ENCODE results near the gene FMN1.
A peak's percentile ranks its signal among the peaks of the same experiment; 100 is the strongest.

Gene FMN1

DNA sequence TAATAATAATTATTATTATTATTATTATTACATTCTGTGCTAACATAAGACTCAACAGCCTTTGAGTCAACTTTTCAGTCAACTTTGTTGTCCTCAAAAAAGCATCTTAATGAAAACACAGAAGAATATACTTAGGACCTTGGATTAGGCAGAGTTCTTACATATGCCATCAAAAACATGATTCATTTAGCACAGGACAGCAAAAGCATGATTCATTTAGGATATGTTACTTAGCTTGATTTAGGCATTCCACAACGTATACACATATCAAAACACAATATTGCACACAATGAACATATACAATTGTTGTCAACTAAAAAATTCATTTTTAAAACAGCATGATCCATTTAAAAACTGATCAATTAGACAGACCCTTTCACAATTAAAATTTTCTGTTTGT, 213.0 kb downstream of the FMN1 start:
- Histone ChIP-seq H3K27me3 (ENCODE audit: low read depth, low read length) (no peaks in the 10 kb centered on the region), H3K4me3 (ENCODE audit: low read depth in 1 of 2, low read length in 2 of 2) (no peak overlapping the region), H3K9me3 (ENCODE audit: control insufficient read depth in 1 of 2, low read length in 2 of 2) (no peaks in the 10 kb centered on the region), H3K27ac (ENCODE audit: low read length) (no peak overlapping the region), H3K4me1 (ENCODE audit: control insufficient read depth in 1 of 2, insufficient read depth in 2 of 2, low read length in 2 of 2) (peaks cover 0 to 17% of the 10 kb centered on the region in 2 donors), H3K36me3 (ENCODE audit: control insufficient read depth in 1 of 2, insufficient read depth in 2 of 2, low read length in 2 of 2) (no peaks in the 10 kb centered on the region)

DNA sequence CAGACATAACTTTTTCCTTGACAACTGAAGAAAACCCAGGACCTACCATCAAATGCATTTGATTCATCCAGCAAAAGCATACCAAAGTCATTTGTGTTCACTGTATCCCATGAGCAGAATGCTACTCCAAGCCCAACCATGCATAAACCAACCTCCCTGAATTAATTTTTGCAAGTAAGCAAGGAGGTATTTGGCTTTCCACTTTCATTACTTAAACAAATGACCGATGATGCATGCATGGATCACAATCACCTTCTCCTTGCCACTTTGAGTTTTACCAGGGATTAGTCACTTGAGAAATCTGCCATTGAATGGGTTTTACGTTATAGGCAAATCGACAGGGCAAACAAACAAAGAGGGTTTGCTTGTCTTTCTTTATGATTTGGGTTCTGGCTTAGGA, 214.8 kb downstream of the FMN1 start:
- H3K4me3 ChIP-seq (ENCODE audit: low read depth in 1 of 2, low read length in 2 of 2): no peak overlapping the region

DNA sequence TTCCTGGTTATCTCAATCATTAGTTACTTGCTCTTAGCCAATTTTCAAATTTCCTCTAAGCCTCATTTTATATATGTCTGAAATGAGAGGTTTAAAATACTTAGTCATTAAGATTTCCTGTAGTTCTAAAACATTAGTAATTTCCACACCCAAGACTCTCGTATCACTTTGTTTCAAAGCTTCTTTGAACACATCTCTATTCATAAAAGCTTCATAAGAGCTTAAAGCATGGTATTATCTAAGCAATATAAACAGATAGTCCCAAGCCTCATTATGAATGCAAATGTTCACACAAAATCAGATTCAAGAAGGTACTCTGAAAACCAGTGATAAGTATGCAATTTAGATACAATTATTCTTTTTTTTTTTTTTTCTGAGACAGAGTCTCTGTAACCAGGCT, 217.0 kb downstream of the FMN1 start:
- Histone ChIP-seq H3K9me3 (ENCODE audit: control insufficient read depth in 1 of 2, low read length in 2 of 2) (no peaks in the 10 kb centered on the region), H3K27me3 (ENCODE audit: low read depth, low read length) (no peaks in the 10 kb centered on the region), H3K4me3 (ENCODE audit: low read depth in 1 of 2, low read length in 2 of 2) (no peak overlapping the region), H3K4me1 (ENCODE audit: control insufficient read depth in 1 of 2, insufficient read depth in 2 of 2, low read length in 2 of 2) (peaks cover 0 to 30% of the 10 kb centered on the region in 2 donors), H3K27ac (ENCODE audit: low read length) (no peak overlapping the region), H3K36me3 (ENCODE audit: control insufficient read depth in 1 of 2, insufficient read depth in 2 of 2, low read length in 2 of 2) (no peaks in the 10 kb centered on the region)

More for the DNA sequence above, 214.8 kb downstream of the FMN1 start:
- H3K27ac ChIP-seq (ENCODE audit: low read length): peak overlapping the region; percentile 24
- no peaks in the 10 kb centered on the region for H3K36me3 ChIP-seq (ENCODE audit: control insufficient read depth in 1 of 2, insufficient read depth in 2 of 2, low read length in 2 of 2)
- H3K27me3 ChIP-seq (ENCODE audit: low read depth, low read length): no peaks in the 10 kb centered on the region
- H3K9me3 ChIP-seq (ENCODE audit: control insufficient read depth in 1 of 2, low read length in 2 of 2): no peaks in the 10 kb centered on the region
- peaks cover 0 to 23% of the 10 kb centered on the region in 2 donors for H3K4me1 ChIP-seq (ENCODE audit: control insufficient read depth in 1 of 2, insufficient read depth in 2 of 2, low read length in 2 of 2)

DNA sequence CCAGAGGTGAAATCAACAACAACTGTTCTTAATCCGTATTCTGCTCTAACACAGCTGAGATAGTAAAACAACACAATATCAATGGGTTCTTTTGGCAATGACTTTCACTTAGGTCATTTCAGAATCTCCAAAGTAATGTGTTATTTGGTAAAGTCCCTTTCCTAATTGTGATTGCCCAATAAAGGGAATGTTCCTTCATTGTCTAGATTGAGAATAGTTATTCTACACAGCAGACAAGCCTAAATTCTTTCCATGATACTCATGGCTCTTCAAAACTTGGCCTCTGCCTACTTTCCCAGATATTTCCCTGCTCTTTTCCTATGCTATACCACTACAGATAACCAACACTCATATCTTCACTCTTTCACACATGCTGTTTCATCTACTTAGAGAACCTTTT, 219.8 kb downstream of the FMN1 start:
- no peaks in the 10 kb centered on the region for H3K9me3 ChIP-seq (ENCODE audit: control insufficient read depth in 1 of 2, low read length in 2 of 2)
- no peaks in the 10 kb centered on the region for H3K36me3 ChIP-seq (ENCODE audit: control insufficient read depth in 1 of 2, insufficient read depth in 2 of 2, low read length in 2 of 2)
- no peaks in the 10 kb centered on the region for H3K27me3 ChIP-seq (ENCODE audit: low read depth, low read length)
- H3K27ac ChIP-seq (ENCODE audit: low read length): peak overlapping the region; percentile 7
- H3K4me3 ChIP-seq (ENCODE audit: low read depth in 1 of 2, low read length in 2 of 2): no peak overlapping the region
- peaks cover 0 to 30% of the 10 kb centered on the region in 2 donors for H3K4me1 ChIP-seq (ENCODE audit: control insufficient read depth in 1 of 2, insufficient read depth in 2 of 2, low read length in 2 of 2)

DNA sequence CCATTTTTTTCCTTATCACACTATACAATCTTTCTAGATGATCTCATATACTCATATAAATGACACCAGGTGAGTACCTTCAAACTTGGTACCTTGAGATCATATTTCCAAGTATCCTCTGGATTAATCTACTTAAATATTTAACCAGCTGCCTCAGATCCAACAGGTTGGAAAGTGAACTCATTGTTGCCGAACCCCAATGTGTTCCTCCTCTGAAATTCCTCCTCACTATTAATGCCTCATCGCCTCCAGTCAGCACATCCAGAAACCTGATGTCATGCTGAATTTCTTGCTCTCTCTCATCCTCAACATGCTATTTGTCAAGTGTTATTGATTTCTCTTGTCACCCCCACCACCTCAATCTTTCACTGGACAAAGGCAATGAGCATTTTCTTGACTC, 221.8 kb downstream of the FMN1 start:
- H3K9me3 ChIP-seq (ENCODE audit: control insufficient read depth in 1 of 2, low read length in 2 of 2): no peaks in the 10 kb centered on the region
- peaks cover 0 to 17% of the 10 kb centered on the region in 2 donors for H3K4me1 ChIP-seq (ENCODE audit: control insufficient read depth in 1 of 2, insufficient read depth in 2 of 2, low read length in 2 of 2)
- H3K27me3 ChIP-seq (ENCODE audit: low read depth, low read length): no peaks in the 10 kb centered on the region
- no peak overlapping the region for H3K27ac ChIP-seq (ENCODE audit: low read length)
- no peak overlapping the region for H3K4me3 ChIP-seq (ENCODE audit: low read depth in 1 of 2, low read length in 2 of 2)
- H3K36me3 ChIP-seq (ENCODE audit: control insufficient read depth in 1 of 2, insufficient read depth in 2 of 2, low read length in 2 of 2): peaks cover 0 to 3% of the 10 kb centered on the region in 2 donors

DNA sequence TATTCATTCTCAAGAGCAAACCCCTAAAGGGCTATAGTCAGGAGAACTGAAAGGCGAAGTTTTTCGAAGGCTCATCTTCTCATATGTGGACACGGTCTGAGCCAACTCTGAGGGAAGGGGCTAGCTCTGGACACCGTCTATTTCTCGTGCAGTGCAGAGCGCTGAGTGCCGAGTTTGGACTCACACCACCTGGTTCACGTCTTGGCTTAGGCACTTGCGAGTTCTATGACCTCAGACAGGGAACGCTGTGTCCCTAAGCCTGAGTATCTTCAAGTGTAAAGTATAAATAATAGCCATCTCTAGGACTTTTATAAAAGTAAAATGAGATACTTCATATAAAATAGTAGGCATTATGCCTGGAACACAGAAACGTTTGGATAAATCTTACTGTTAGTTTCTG, 223.7 kb downstream of the FMN1 start:
- peak overlapping the region; percentile 25 for H3K27ac ChIP-seq (ENCODE audit: low read length)
- H3K27me3 ChIP-seq (ENCODE audit: low read depth, low read length): no peaks in the 10 kb centered on the region
- peaks cover 0 to 5% of the 10 kb centered on the region in 2 donors for H3K36me3 ChIP-seq (ENCODE audit: control insufficient read depth in 1 of 2, insufficient read depth in 2 of 2, low read length in 2 of 2)
- no peaks in the 10 kb centered on the region for H3K9me3 ChIP-seq (ENCODE audit: control insufficient read depth in 1 of 2, low read length in 2 of 2)
- peaks cover 0 to 17% of the 10 kb centered on the region in 2 donors for H3K4me1 ChIP-seq (ENCODE audit: control insufficient read depth in 1 of 2, insufficient read depth in 2 of 2, low read length in 2 of 2)
- no peak overlapping the region for H3K4me3 ChIP-seq (ENCODE audit: low read depth in 1 of 2, low read length in 2 of 2)

DNA sequence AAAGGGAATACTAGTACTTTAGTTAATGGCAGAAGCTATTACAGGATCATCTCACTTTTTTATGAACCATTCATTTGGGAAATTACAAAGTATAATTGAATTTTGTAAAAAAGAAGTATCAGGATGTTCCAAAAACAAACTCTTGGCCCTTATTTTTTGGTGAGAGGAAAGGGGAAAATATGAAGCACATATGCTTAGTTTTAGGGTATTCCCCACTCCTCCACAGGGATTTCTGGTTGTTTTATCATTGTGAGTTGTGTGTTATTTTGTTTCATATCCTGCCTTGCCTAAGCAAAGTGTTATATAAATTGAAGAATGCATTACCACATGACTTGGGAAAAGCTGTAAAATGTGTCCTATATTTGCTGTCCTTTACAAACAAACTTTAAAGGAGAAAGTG, 227.0 kb downstream of the FMN1 start:
- peaks cover 0 to 5% of the 10 kb centered on the region in 2 donors for H3K36me3 ChIP-seq (ENCODE audit: control insufficient read depth in 1 of 2, insufficient read depth in 2 of 2, low read length in 2 of 2)
- no peaks in the 10 kb centered on the region for H3K9me3 ChIP-seq (ENCODE audit: control insufficient read depth in 1 of 2, low read length in 2 of 2)
- H3K4me3 ChIP-seq (ENCODE audit: low read depth in 1 of 2, low read length in 2 of 2): no peak overlapping the region
- H3K27me3 ChIP-seq (ENCODE audit: low read depth, low read length): no peaks in the 10 kb centered on the region
- peak overlapping the region; percentile 45 for H3K27ac ChIP-seq (ENCODE audit: low read length)
- H3K4me1 ChIP-seq (ENCODE audit: control insufficient read depth in 1 of 2, insufficient read depth in 2 of 2, low read length in 2 of 2): no peaks in the 10 kb centered on the region

DNA sequence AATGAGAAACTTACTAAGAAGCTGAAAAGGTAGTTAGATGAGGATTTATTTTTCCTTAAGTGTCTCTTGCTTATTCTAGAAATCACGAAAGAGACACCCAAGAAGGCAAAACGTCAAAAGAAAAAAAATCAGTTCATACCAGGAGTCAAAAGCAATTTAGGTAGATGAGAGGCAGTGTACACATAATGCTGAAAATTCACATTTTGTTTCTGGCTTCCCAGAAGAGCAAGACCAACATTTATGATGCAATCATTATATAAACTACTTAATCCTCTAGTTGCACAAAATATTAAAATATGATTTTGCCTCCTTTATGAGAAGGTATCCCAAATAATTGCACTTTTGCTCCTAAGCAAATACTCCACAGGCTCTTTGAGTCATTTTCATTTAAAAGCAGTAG, 228.0 kb downstream of the FMN1 start:
- Histone ChIP-seq H3K4me1 (ENCODE audit: control insufficient read depth in 1 of 2, insufficient read depth in 2 of 2, low read length in 2 of 2) (no peaks in the 10 kb centered on the region), H3K27me3 (ENCODE audit: low read depth, low read length) (no peaks in the 10 kb centered on the region), H3K4me3 (ENCODE audit: low read depth in 1 of 2, low read length in 2 of 2) (no peak overlapping the region), H3K27ac (ENCODE audit: low read length) (peak overlapping the region; percentile 45), H3K36me3 (ENCODE audit: control insufficient read depth in 1 of 2, insufficient read depth in 2 of 2, low read length in 2 of 2) (peaks cover 0 to 5% of the 10 kb centered on the region in 2 donors), H3K9me3 (ENCODE audit: control insufficient read depth in 1 of 2, low read length in 2 of 2) (no peaks in the 10 kb centered on the region)

DNA sequence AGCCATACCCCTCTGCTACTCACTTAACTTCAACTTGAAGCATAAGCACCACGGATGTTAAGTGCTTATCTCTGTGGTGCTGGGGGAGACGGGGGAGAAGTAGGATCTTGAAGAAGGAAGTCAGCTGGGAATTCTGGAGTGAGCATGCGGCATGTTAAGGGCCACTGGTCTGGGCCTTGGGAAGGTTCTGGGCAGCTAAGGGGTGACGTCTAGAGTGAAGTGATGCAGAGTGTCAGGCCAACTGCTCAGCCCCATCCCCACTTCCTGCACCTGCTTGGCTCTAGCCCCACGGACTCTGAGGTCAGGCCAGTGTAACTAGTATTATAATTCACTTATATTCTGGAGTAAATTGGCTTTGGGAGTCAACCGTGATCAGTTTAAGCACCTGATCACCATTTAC, 228.6 kb downstream of the FMN1 start:
- Histone ChIP-seq H3K4me1 (ENCODE audit: control insufficient read depth in 1 of 2, insufficient read depth in 2 of 2, low read length in 2 of 2) (no peaks in the 10 kb centered on the region), H3K9me3 (ENCODE audit: control insufficient read depth in 1 of 2, low read length in 2 of 2) (no peaks in the 10 kb centered on the region), H3K36me3 (ENCODE audit: control insufficient read depth in 1 of 2, insufficient read depth in 2 of 2, low read length in 2 of 2) (peaks cover 0 to 5% of the 10 kb centered on the region in 2 donors), H3K4me3 (ENCODE audit: low read depth in 1 of 2, low read length in 2 of 2) (no peak overlapping the region), H3K27me3 (ENCODE audit: low read depth, low read length) (no peaks in the 10 kb centered on the region), H3K27ac (ENCODE audit: low read length) (no peak overlapping the region)

DNA sequence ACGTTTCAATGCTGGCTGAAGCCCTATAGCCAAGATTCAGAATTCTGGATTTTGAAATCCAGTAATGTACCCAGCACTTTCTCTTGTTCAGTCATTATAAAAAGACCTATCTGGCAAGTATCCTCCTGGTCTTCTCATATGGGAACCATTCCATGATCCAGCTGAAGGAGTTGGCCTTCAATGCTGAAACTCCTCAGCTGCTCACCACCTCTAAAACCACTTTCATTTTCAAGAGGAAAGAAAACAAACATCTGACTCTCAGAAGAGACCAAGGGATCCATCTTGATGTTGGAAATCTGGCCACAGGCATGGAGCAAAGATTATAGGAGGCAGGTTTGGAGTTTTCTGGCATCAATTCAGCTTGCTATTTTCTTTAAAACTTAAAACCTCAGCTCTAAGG, 235.4 kb downstream of the FMN1 start:
- no peak overlapping the region for H3K4me3 ChIP-seq (ENCODE audit: low read depth in 1 of 2, low read length in 2 of 2)

DNA sequence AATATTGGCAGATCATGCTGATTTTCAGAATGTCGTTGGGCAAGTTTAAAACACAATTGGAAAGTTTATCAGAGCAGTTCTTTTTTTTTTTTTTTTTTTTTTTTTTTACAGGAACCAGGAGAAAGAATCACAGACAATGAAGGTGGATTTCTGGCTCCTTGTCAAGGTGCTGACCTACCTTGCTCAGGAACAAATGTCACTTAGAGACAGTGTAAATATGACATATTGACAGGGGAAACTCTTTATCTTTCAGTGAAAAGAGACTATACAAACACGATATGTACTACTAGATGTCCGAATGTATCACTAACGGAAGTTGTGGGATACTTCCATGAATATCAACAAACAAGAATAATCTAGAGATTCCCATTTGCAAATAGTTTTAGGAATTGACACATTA, 237.3 kb downstream of the FMN1 start:
- H3K36me3 ChIP-seq (ENCODE audit: control insufficient read depth in 1 of 2, insufficient read depth in 2 of 2, low read length in 2 of 2): no peaks in the 10 kb centered on the region
- H3K9me3 ChIP-seq (ENCODE audit: control insufficient read depth in 1 of 2, low read length in 2 of 2): no peaks in the 10 kb centered on the region
- no peaks in the 10 kb centered on the region for H3K27me3 ChIP-seq (ENCODE audit: low read depth, low read length)
- H3K4me3 ChIP-seq (ENCODE audit: low read depth in 1 of 2, low read length in 2 of 2): no peak overlapping the region
- peaks cover 0 to 17% of the 10 kb centered on the region in 2 donors for H3K4me1 ChIP-seq (ENCODE audit: control insufficient read depth in 1 of 2, insufficient read depth in 2 of 2, low read length in 2 of 2)
- peak overlapping the region; percentile 19 for H3K27ac ChIP-seq (ENCODE audit: low read length)

More for the DNA sequence above, 235.4 kb downstream of the FMN1 start:
- no peaks in the 10 kb centered on the region for H3K9me3 ChIP-seq (ENCODE audit: control insufficient read depth in 1 of 2, low read length in 2 of 2)
- H3K27me3 ChIP-seq (ENCODE audit: low read depth, low read length): no peaks in the 10 kb centered on the region
- H3K4me1 ChIP-seq (ENCODE audit: control insufficient read depth in 1 of 2, insufficient read depth in 2 of 2, low read length in 2 of 2): peaks cover 0 to 7% of the 10 kb centered on the region in 2 donors
- H3K27ac ChIP-seq (ENCODE audit: low read length): peak overlapping the region; percentile 4
- no peaks in the 10 kb centered on the region for H3K36me3 ChIP-seq (ENCODE audit: control insufficient read depth in 1 of 2, insufficient read depth in 2 of 2, low read length in 2 of 2)

DNA sequence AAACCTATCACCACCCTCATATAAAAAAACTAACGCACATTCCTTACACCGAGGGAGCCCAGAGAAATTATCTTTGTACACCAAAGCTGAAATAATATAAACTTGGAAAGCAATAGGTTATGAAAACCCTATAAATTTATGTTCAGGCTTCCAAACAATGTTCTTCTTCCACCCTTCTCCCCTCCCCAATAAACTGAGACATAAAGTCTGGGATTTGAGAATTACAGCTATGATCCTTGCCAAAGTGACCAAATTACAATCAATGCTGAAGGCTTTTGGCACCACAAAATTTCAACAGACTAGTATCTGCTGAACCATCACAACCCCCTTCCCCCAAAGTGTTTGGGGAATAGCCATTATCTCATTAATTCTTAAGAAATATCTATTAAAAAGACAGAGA, 237.8 kb downstream of the FMN1 start:
- Histone ChIP-seq H3K36me3 (ENCODE audit: control insufficient read depth in 1 of 2, insufficient read depth in 2 of 2, low read length in 2 of 2) (no peaks in the 10 kb centered on the region), H3K27me3 (ENCODE audit: low read depth, low read length) (no peaks in the 10 kb centered on the region), H3K4me1 (ENCODE audit: control insufficient read depth in 1 of 2, insufficient read depth in 2 of 2, low read length in 2 of 2) (peaks cover 0 to 20% of the 10 kb centered on the region in 2 donors), H3K27ac (ENCODE audit: low read length) (peak overlapping the region; percentile 19), H3K9me3 (ENCODE audit: control insufficient read depth in 1 of 2, low read length in 2 of 2) (no peaks in the 10 kb centered on the region), H3K4me3 (ENCODE audit: low read depth in 1 of 2, low read length in 2 of 2) (no peak overlapping the region)

Measured in muscle layer of duodenum (tissue), 2 donors.